Raji (cell line): ENCODE data around the gene FAIM2.

Experiments
- POLR2A ChIP-seq: IDR thresholded peaks from 2 replicates; pipeline ENCODE4 v1.6.1; 2011; ENCODE audit warnings: low read depth, low read length, control low read depth; ENCODE audit not compliant: insufficient read depth

The FAIM2 gene

DNA sequence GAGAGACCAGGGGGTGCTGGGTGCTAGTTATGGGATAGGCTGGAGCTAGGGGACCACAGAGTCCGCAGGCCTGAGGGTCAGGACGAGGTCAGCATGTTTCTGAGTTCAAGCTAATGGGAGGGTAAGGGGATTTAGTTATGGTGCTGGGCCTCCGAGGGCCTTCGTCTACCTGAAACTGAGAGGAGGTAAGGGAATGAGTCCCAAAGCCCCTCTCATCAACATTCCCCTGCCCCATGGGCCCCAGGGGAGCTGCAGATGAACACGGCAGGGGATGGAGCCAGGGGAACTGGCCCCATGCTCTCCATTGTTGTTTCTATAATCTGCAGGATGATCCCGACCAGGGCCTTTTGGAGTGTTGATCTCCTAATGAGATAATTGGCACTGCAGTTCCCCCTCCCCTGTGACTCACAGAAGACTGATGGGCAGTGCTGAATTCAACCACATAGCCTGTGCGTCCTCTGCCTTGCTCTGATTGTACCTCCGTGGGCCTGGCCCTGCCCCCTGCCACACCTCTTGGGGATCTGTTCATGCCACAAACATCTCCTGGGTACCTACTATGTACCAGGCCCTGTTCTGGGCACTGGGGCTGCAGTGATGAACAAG lies 21.4 kb downstream of the FAIM2 start:
- no peak for TF ChIP-seq POLR2A

- TF ChIP-seq POLR2A, result no peak
These were observed 22.1 kb downstream of the FAIM2 start for GRCh38 chr12:49881415-49882247.

GRCh38 chr12:49880756-49881414 lies 22.8 kb downstream of the FAIM2 start:
- no peak for TF ChIP-seq POLR2A

GRCh38 chr12:49878021-49878420 lies 25.7 kb downstream of the FAIM2 start:
- TF ChIP-seq POLR2A, result no peak

DNA sequence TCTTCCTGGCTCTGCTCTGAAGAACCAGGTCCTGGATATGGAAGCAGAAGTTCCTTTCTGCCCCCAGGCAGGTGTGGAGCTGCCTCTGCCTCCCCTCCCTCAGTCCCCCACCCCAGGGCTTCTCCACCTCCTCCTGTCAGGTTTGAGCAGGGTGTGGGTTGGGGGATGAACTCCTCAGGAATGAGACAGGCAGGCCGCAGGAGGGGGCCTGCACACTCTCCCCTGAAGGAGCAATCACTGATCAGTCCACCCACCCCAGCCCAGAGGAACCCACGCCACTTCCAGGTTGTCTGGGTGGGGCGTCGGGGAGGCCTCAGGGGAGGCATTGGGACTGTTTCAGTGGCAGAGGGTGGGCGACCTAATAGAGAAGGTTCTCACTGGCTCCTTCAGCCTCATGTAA lies 26.6 kb downstream of the FAIM2 start:
- no peak for TF ChIP-seq POLR2A

- TF ChIP-seq POLR2A, result no peak
These were observed 27.6 kb downstream of the FAIM2 start for GRCh38 chr12:49876070-49876469.

DNA sequence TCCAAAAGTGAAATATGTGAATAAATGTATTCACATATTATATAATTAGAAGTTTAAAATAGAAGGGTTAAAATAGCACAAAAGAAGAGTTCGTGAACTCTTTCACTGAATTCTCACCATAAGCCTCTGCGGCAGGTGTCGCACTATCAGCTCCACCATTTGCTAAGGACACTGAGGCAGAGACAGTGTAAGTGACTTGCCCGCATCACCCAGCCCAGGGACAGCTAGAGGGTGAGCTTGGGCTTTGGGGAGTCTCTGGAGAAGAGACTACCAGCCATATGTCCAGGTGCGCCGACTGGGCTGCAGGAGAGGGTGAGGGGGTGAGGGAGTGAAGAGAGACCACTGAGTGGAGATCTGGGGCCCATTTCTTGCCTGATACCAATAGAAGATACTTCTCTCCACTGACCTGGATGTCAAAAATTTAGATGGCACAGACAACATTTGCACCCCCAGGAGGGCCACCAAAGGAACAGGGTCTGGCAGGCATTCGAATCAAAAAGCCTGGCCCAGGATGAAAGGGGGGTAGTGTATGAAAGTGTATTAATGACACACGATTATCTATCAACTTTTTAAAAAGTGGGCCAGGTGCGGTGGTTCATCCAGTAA lies 28.5 kb downstream of the FAIM2 start:
- TF ChIP-seq POLR2A, result no peak

DNA sequence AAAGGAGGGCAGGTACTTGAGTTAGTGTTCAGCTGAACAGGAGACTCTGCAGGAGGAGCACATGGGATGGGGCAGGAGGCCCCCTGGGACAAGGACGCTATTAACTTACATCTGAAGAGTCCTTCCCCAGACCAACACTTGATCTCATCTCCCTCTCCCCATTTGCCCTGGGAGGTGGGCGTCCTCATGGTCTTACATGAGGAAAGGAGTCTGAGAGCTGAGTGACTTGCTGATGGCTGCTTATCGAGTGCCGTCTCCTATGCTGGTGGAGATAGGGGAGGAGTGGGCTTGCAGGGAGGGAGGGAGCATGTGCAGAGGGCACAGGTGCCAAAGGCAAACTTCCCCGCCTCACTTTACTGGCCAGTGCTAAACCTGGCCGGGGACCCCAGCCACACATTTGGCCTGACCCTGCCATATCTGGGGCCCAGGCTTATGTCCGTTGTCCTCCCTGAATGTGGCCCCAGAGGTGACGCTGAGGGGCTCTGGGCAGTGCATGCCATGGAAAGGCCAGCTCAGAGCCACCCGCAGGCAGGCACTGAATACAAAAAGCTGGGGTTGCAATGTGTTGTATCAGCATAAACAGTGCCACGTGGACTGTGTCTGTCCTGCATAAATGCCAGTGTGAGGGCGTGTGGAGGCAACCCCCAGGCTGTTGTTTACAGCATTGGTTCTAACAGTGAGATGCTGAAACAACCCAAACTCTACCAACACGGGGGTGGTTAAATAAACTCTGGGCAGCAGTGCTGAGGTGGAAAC lies 29.4 kb downstream of the FAIM2 start:
- TF ChIP-seq POLR2A, result no peak

DNA sequence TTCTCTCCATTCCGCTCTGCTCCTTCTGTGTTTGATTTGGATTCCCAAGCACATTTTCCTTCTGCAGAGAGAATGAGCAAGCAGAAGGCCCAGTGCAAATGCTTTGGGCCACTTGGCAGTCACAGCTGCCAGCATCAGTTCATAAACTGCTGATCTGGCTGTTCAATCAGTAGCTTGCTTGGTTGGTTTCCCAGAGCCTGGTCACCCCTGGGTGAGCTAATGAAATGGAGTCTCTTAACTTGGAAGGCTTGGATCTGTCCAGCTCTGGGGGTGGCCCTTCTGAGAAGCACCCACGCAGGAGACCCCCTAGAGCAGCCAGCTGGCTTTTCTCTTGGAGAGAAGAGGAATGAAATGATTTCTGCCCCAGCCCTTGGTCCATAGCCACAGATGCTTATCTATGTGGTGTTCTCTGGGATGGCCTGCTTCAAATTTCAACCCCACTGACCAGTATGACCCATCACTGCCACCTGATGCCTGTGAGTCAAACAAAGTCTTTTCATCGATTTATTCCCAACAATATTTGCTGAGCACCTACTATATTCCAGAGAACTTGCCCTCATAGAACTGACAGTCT lies 30.3 kb downstream of the FAIM2 start:
- no peak for TF ChIP-seq POLR2A

GRCh38 chr12:49872781-49873181 lies 30.9 kb downstream of the FAIM2 start:
- no peak for TF ChIP-seq POLR2A

DNA sequence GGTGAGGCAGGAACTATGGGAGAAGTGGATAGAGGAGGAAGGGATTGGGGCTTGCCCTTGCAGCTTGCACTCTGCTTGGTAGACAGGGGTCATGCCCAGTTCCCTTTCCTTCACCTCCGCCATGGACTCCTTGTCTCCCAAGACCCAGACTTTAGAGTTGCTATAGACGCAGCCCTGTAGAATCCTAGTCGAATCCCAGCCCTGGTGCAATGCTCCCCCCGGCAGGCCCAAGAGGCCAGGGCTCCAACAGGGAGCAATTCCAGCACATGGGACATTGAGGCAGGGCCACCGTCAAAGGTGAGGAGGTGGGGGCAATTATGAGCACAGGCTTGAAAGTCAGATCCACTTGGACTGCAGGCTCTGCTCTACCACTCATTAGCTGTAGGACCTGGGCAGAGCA lies 31.3 kb downstream of the FAIM2 start:
- TF ChIP-seq POLR2A, result no peak

DNA sequence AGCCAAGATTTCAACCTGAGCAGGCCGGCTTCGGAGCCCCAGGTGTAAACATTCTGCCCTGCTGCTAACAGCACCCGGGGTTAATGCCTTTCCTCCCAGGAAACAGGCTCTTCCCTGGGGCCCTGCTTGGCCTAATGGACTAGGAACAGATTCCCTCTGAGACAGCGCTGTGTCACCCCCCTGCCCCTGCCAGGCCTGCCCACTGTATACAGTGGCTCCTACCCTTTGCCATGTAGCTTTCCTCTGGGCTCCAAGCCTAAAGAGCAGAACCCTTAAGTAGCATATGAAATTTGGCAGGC lies 32.5 kb downstream of the FAIM2 start:
- no peak for TF ChIP-seq POLR2A

DNA sequence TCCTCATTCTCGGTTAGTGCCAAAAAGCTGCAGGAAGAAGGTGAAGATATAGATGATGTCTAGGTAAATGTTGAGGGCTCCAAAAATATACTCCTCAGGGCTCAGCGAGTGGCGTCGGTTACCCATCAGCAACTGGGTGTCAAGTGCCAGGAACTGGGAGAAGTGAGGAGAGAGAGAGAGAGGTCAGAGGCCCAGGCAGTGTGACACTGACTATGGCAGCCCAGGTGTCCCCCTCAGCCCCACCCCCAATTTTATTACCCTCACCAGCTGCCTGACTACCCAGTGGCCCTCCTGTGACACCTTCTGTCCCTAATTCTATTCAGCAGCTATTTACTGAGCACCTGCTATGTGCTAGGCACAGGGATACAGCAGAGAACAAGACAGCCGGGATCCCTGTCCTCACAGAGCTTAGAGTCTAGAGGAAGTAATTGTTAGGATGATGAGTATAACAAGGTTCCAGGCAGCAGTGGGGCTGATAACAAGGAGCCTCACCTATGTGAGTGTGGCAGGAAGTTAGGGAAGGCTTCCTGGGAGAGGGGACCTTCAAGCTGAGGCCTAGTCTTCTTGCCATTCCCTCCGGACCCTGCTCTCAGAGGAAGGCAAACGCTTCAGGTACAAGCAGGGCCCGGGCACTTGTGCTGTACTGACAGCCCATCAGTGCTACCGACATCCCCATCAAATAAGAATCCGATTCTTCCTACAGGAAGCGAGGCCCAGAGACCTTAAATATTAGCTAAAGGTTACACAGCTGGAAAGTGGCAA lies 33.0 kb downstream of the FAIM2 start:
- TF ChIP-seq POLR2A, result no peak

DNA sequence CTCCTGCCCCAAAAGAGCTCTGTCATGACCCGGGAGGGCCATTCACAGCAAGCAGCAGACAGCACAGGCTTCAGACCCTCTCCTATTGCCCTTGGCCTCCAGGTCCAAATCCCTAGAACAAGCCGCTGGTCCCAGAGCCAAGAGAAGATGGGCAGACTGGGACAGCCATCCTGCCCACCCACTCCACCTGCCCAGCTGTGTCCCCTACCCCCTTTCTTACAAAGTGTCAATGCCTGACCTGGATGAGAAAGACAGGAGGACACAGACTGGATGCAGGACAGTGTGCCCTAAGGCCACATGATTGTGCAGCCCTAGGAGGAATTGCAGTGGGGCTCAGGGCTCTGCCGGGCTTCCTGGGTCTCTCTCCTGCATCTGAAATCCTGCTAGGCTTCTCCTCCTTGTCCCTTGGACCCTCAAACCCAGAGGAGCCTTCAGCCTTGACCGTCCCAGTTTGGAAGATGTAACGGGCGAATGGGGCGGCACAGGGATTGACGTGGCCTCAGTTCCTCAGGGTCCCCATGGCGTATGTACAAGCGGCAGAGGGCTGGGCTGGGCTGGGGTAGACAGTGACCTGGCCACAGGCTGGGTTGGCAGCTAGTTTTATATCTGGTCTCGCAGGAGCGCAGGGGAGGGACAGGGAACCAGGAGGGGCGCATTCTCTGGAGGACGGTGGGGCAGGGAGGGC lies 33.7 kb downstream of the FAIM2 start:
- no peak for TF ChIP-seq POLR2A
